Thoracic aorta (tissue), 2 donors: ENCODE results near the gene PTK7. TPM values are rescaled to one million over a fixed set of nuclear protein-coding genes. Genes with fewer than 3 reads are reported as not detected.

ENCODE experiments used
- ATAC-seq: fragments of 150-250 bp; one replicate; pipeline ENCODE4 v1.8.0; 2017; ENCODE audit warnings: low read depth; ENCODE audit not compliant: insufficient number of reproducible peaks, low FRiP score
- DNase-seq: peaks from one replicate; pipeline ENCODE4 v3.0.0-alpha.2; 2020; ENCODE audit warnings: low spot score
- H3K27ac ChIP-seq, 2 donors: fragments of 200-600 bp; sonication (generic); 1 replicate in 1 of 2; 2 replicates in 1 of 2; pipeline ENCODE4 v1.5.1; 2016; ENCODE audit warnings: mild to moderate bottlenecking in 2 of 2, moderate library complexity in 2 of 2
- H3K27me3 ChIP-seq: fragments of 200-600 bp; sonication (generic); replicated peaks from 2 replicates; pipeline ENCODE4 v1.6.0; 2016; ENCODE audit warnings: mild to moderate bottlenecking; ENCODE audit not compliant: insufficient read depth
- H3K36me3 ChIP-seq: fragments of 200-600 bp; sonication (generic); one replicate; pipeline ENCODE4 v1.5.1; 2016
- H3K4me1 ChIP-seq, 2 donors: fragments of 200-600 bp; sonication (generic); 1 replicate in 1 of 2; 2 replicates in 1 of 2; pipeline versions ENCODE4 v1.5.1 to v1.6.0; 2016; ENCODE audit warnings: low read depth in 2 of 2, mild to moderate bottlenecking in 1 of 2; ENCODE audit not compliant: control insufficient read depth in 1 of 2
- H3K4me3 ChIP-seq: fragments of 200-600 bp; sonication (generic); 2 replicates; pipeline ENCODE4 v1.5.1; 2016; ENCODE audit warnings: mild to moderate bottlenecking
- H3K9me3 ChIP-seq: fragments of 200-600 bp; sonication (generic); 2 replicates; pipeline ENCODE4 v1.5.1; 2016
- CTCF ChIP-seq: fragments of 200-600 bp; sonication (generic); IDR thresholded peaks from one replicate; pipeline ENCODE4 v1.5.1; 2019; ENCODE audit warnings: antibody characterized with exemption
- total RNA-seq, 2 donors: library from RNA; depleted of rRNA; stranded (reverse); fragments of >200 nt; gene quantifications; one replicate each; pipeline versions ENCODE4 v1.1.0 to v1.2.3, GENCODE V29; 2016

PTK7 gene
- total RNA-seq, 2 donors from 2014 or later = 4.5 to 6.8 TPM

- Histone ChIP-seq H3K9me3 (no peaks in the 10 kb centered on the region), H3K4me1 (peaks cover 0 to 24% of the 10 kb centered on the region in 2 donors), H3K27ac (no peak overlapping the region), H3K4me3 (no peak overlapping the region), H3K36me3 (peaks cover 44% of the 10 kb centered on the region), H3K27me3 (no peaks in the 10 kb centered on the region)
- no peak for TF ChIP-seq CTCF
- no peak for ATAC-seq
- no peak for DNase-seq
Measured at GRCh38 chr6:43186706-43187105, 110.6 kb downstream of the PTK7 start.

GRCh38 chr6:43187821-43188220 lies 111.7 kb downstream of the PTK7 start:
- H3K4me3 ChIP-seq = no peak overlapping the region
- H3K4me1 ChIP-seq = peaks cover 0 to 19% of the 10 kb centered on the region in 2 donors
- H3K36me3 ChIP-seq = peaks cover 51% of the 10 kb centered on the region
- ATAC-seq (no peak), DNase-seq (no peak)
- H3K9me3 ChIP-seq = no peaks in the 10 kb centered on the region
- TF ChIP-seq CTCF = no peak
- no peaks in the 10 kb centered on the region for H3K27me3 ChIP-seq
- H3K27ac ChIP-seq = no peak overlapping the region

GRCh38 chr6:43188426-43188825 lies 112.3 kb downstream of the PTK7 start:
- TF ChIP-seq CTCF = no peak
- Histone ChIP-seq H3K27ac (no peak overlapping the region), H3K9me3 (no peaks in the 10 kb centered on the region), H3K27me3 (no peaks in the 10 kb centered on the region), H3K36me3 (peaks cover 57% of the 10 kb centered on the region), H3K4me3 (no peak overlapping the region), H3K4me1 (peaks cover 0 to 12% of the 10 kb centered on the region in 2 donors)
- DNase-seq (no peak), ATAC-seq (no peak)

- no peak for TF ChIP-seq CTCF
Measured at GRCh38 chr6:43189776-43190304, 113.7 kb downstream of the PTK7 start.

GRCh38 chr6:43192911-43193310 lies 116.8 kb downstream of the PTK7 start:
- peaks cover 51% of the 10 kb centered on the region for H3K36me3 ChIP-seq
- TF ChIP-seq CTCF = no peak

More at GRCh38 chr6:43189776-43190304, 113.7 kb downstream of the PTK7 start:
- Histone ChIP-seq H3K27me3 (no peaks in the 10 kb centered on the region), H3K4me1 (peaks cover 0 to under 1% of the 10 kb centered on the region in 2 donors), H3K27ac (no peak overlapping the region), H3K9me3 (no peaks in the 10 kb centered on the region), H3K4me3 (no peak overlapping the region), H3K36me3 (peaks cover 60% of the 10 kb centered on the region)
- ATAC-seq = no peak
- DNase-seq = no peak

More at GRCh38 chr6:43192911-43193310, 116.8 kb downstream of the PTK7 start:
- H3K27me3 ChIP-seq = no peaks in the 10 kb centered on the region
- H3K4me1 ChIP-seq = no peaks in the 10 kb centered on the region
- no peak overlapping the region for H3K27ac ChIP-seq
- DNase-seq = no peak
- H3K9me3 ChIP-seq = no peaks in the 10 kb centered on the region
- no peak overlapping the region for H3K4me3 ChIP-seq
- ATAC-seq = no peak
